Cerebellar nuclear complex (tissue), 1 donor: ENCODE measurements around the gene TMEM231.
A peak's percentile ranks its signal among the peaks of the same experiment; 100 is the strongest.
"Not testable (repeated sequence)": the region's sequence is repeated elsewhere in the genome, so short reads cannot be mapped to it uniquely, and the experiment has no call there.

Experiments
- DNase-seq, 2 experiments: peaks; one replicate each; lab custom pipeline; 2025; lab: John Stamatoyannopoulos, UW

Gene TMEM231

GRCh38 chr16:75532142-75532765, 23.8 kb downstream of the TMEM231 start:
- DNase-seq = no peak

- no peak for DNase-seq
Observed at GRCh38 chr16:75529959-75530358, 26.1 kb downstream of the TMEM231 start.

GRCh38 chr16:75529056-75529905, 26.8 kb downstream of the TMEM231 start:
- no peak for DNase-seq

GRCh38 chr16:75527825-75528299, 28.2 kb downstream of the TMEM231 start:
- no peak for DNase-seq

GRCh38 chr16:75526032-75526790, 29.8 kb downstream of the TMEM231 start:
- no peak for DNase-seq

GRCh38 chr16:75519175-75519574, 36.9 kb downstream of the TMEM231 start:
- no peak for DNase-seq

GRCh38 chr16:75516189-75516966, 39.7 kb downstream of the TMEM231 start:
- not testable (repeated sequence) for DNase-seq

GRCh38 chr16:75514296-75514695, 41.8 kb downstream of the TMEM231 start:
- no peak for DNase-seq

GRCh38 chr16:75506574-75506973, 49.5 kb downstream of the TMEM231 start:
- no peak for DNase-seq

GRCh38 chr16:75506107-75506506, 49.9 kb downstream of the TMEM231 start:
- no peak for DNase-seq

GRCh38 chr16:75503801-75504200, 52.3 kb downstream of the TMEM231 start:
- no peak for DNase-seq

- DNase-seq = no peak
Observed at GRCh38 chr16:75502916-75503605, 53.0 kb downstream of the TMEM231 start.

GRCh38 chr16:75501820-75502219, 54.2 kb downstream of the TMEM231 start:
- DNase-seq = peak; percentile 75

- DNase-seq = no peak
Observed at GRCh38 chr16:75501359-75501758, 54.7 kb downstream of the TMEM231 start.

GRCh38 chr16:75498605-75499322, 57.3 kb downstream of the TMEM231 start:
- DNase-seq = not testable (repeated sequence)

- peak in 1 of 2 experiments; percentile 68 for DNase-seq
Observed at GRCh38 chr16:75497558-75497957, 58.5 kb downstream of the TMEM231 start.

- peak in 1 of 2 experiments; percentile 18 for DNase-seq
Observed at GRCh38 chr16:75495076-75495674, 60.9 kb downstream of the TMEM231 start, which contains the start of gene CHST6. Gene CHST6, minus strand, starts transcription at chr16:75495441. Its CDS starts 15,613 bp downstream, at chr16:75479828.

- no peak for DNase-seq
Observed at GRCh38 chr16:75494661-75495075, 61.4 kb downstream of the TMEM231 start.

- DNase-seq = no peak
Observed at GRCh38 chr16:75494184-75494583, 61.9 kb downstream of the TMEM231 start.

GRCh38 chr16:75491876-75492275, 64.2 kb downstream of the TMEM231 start:
- DNase-seq = no peak
